Thoracic aorta (tissue), 2 donors: ENCODE data around the gene TMPO. TPM values are rescaled to one million over a fixed set of nuclear protein-coding genes. Genes with fewer than 3 reads are reported as not detected.

Source experiments
- ATAC-seq: fragments of 150-250 bp; one replicate; pipeline ENCODE4 v1.8.0; 2017; ENCODE audit warnings: low read depth; ENCODE audit not compliant: insufficient number of reproducible peaks, low FRiP score
- DNase-seq: peaks from one replicate; pipeline ENCODE4 v3.0.0-alpha.2; 2020; ENCODE audit warnings: low spot score
- H3K27ac ChIP-seq, 2 donors: fragments of 200-600 bp; sonication (generic); 1 replicate in 1 of 2; 2 replicates in 1 of 2; pipeline ENCODE4 v1.5.1; 2016; ENCODE audit warnings: mild to moderate bottlenecking in 2 of 2, moderate library complexity in 2 of 2
- H3K27me3 ChIP-seq: fragments of 200-600 bp; sonication (generic); replicated peaks from 2 replicates; pipeline ENCODE4 v1.6.0; 2016; ENCODE audit warnings: mild to moderate bottlenecking; ENCODE audit not compliant: insufficient read depth
- H3K36me3 ChIP-seq: fragments of 200-600 bp; sonication (generic); one replicate; pipeline ENCODE4 v1.5.1; 2016
- H3K4me1 ChIP-seq, 2 donors: fragments of 200-600 bp; sonication (generic); 1 replicate in 1 of 2; 2 replicates in 1 of 2; pipeline versions ENCODE4 v1.5.1 to v1.6.0; 2016; ENCODE audit warnings: low read depth in 2 of 2, mild to moderate bottlenecking in 1 of 2; ENCODE audit not compliant: control insufficient read depth in 1 of 2
- H3K4me3 ChIP-seq: fragments of 200-600 bp; sonication (generic); 2 replicates; pipeline ENCODE4 v1.5.1; 2016; ENCODE audit warnings: mild to moderate bottlenecking
- H3K9me3 ChIP-seq: fragments of 200-600 bp; sonication (generic); 2 replicates; pipeline ENCODE4 v1.5.1; 2016
- CTCF ChIP-seq: fragments of 200-600 bp; sonication (generic); IDR thresholded peaks from one replicate; pipeline ENCODE4 v1.5.1; 2019; ENCODE audit warnings: antibody characterized with exemption
- total RNA-seq, 2 donors: library from RNA; depleted of rRNA; stranded (reverse); fragments of >200 nt; gene quantifications; one replicate each; pipeline versions ENCODE4 v1.1.0 to v1.2.3, GENCODE V29; 2016

Gene TMPO
- total RNA-seq, 2 donors from 2014 or later = 41.7 to 52.6 TPM

GRCh38 chr12:98579835-98580234, 64.4 kb downstream of the TMPO start:
- Histone ChIP-seq H3K9me3 (no peaks in the 10 kb centered on the region), H3K4me3 (no peak overlapping the region), H3K36me3 (no peaks in the 10 kb centered on the region), H3K27me3 (no peaks in the 10 kb centered on the region), H3K4me1 (no peaks in the 10 kb centered on the region), H3K27ac (no peak overlapping the region)
- DNase-seq (no peak), ATAC-seq (no peak)
- no peak for TF ChIP-seq CTCF

GRCh38 chr12:98580695-98581094, 65.3 kb downstream of the TMPO start:
- H3K36me3 ChIP-seq = no peaks in the 10 kb centered on the region
- DNase-seq (no peak), ATAC-seq (no peak)
- H3K4me3 ChIP-seq = no peak overlapping the region
- H3K4me1 ChIP-seq = no peaks in the 10 kb centered on the region
- no peak for TF ChIP-seq CTCF
- no peaks in the 10 kb centered on the region for H3K9me3 ChIP-seq
- H3K27me3 ChIP-seq = no peaks in the 10 kb centered on the region
- no peak overlapping the region for H3K27ac ChIP-seq

GRCh38 chr12:98581101-98581500, 65.7 kb downstream of the TMPO start:
- no peaks in the 10 kb centered on the region for H3K9me3 ChIP-seq
- no peak for TF ChIP-seq CTCF
- no peaks in the 10 kb centered on the region for H3K4me1 ChIP-seq
- no peaks in the 10 kb centered on the region for H3K27me3 ChIP-seq
- ATAC-seq (no peak), DNase-seq (no peak)
- no peaks in the 10 kb centered on the region for H3K36me3 ChIP-seq
- H3K4me3 ChIP-seq = no peak overlapping the region
- no peak overlapping the region for H3K27ac ChIP-seq

GRCh38 chr12:98582093-98582492, 66.7 kb downstream of the TMPO start:
- no peak for ATAC-seq
- no peaks in the 10 kb centered on the region for H3K9me3 ChIP-seq
- no peak overlapping the region for H3K27ac ChIP-seq
- TF ChIP-seq CTCF = no peak
- H3K36me3 ChIP-seq = no peaks in the 10 kb centered on the region
- no peaks in the 10 kb centered on the region for H3K27me3 ChIP-seq
- DNase-seq = no peak
- H3K4me1 ChIP-seq = no peaks in the 10 kb centered on the region
- no peak overlapping the region for H3K4me3 ChIP-seq

GRCh38 chr12:98587084-98587483, 71.7 kb downstream of the TMPO start:
- TF ChIP-seq CTCF = no peak
- no peaks in the 10 kb centered on the region for H3K4me1 ChIP-seq
- no peak overlapping the region for H3K27ac ChIP-seq
- no peaks in the 10 kb centered on the region for H3K9me3 ChIP-seq
- DNase-seq (no peak), ATAC-seq (no peak)
- H3K27me3 ChIP-seq = no peaks in the 10 kb centered on the region
- H3K36me3 ChIP-seq = no peaks in the 10 kb centered on the region
- no peak overlapping the region for H3K4me3 ChIP-seq
